Glomerular visceral epithelial cell (primary cell): Measurements from ENCODE around the gene DTNA.
A peak's percentile ranks its signal among the peaks of the same experiment; 100 is the strongest.

Source experiments
- DNase-seq: peaks from one replicate; pipeline ENCODE4 v3.0.0-alpha.2; 2016; ENCODE audit errors: extremely low spot score

Gene DTNA

GRCh38 chr18:34857320-34857719, 147.2 kb downstream of the DTNA start:
- DNase-seq = peak; percentile 35

- DNase-seq = no peak
These were observed 148.1 kb downstream of the DTNA start for GRCh38 chr18:34858188-34858587.

GRCh38 chr18:34859496-34859895, 149.4 kb downstream of the DTNA start:
- no peak for DNase-seq

- no peak for DNase-seq
These were observed 152.5 kb downstream of the DTNA start for GRCh38 chr18:34862561-34862960.

GRCh38 chr18:34863702-34864101, 153.6 kb downstream of the DTNA start:
- no peak for DNase-seq

GRCh38 chr18:34864836-34865497, 154.9 kb downstream of the DTNA start:
- DNase-seq = no peak

- no peak for DNase-seq
These were observed 156.2 kb downstream of the DTNA start for GRCh38 chr18:34866310-34866709.

GRCh38 chr18:34866739-34867138, 156.6 kb downstream of the DTNA start:
- DNase-seq = no peak

- DNase-seq = peak; percentile 6
These were observed 157.4 kb downstream of the DTNA start for GRCh38 chr18:34867520-34867919.

- DNase-seq = peak; percentile 18
These were observed 160.6 kb downstream of the DTNA start for GRCh38 chr18:34870555-34871310.

- peak; percentile 38 for DNase-seq
These were observed 161.3 kb downstream of the DTNA start for GRCh38 chr18:34871435-34871834.

GRCh38 chr18:34872066-34872465, 162.0 kb downstream of the DTNA start:
- no peak for DNase-seq

GRCh38 chr18:34873986-34874580, 164.0 kb downstream of the DTNA start:
- DNase-seq = no peak

GRCh38 chr18:34875150-34875549, 165.1 kb downstream of the DTNA start:
- DNase-seq = no peak

GRCh38 chr18:34880403-34880802, 170.3 kb downstream of the DTNA start:
- DNase-seq = no peak

- no peak for DNase-seq
These were observed 171.1 kb downstream of the DTNA start for GRCh38 chr18:34880882-34881834.

GRCh38 chr18:34884436-34884835, 174.3 kb downstream of the DTNA start:
- DNase-seq = no peak

GRCh38 chr18:34886177-34886576, 176.1 kb downstream of the DTNA start:
- DNase-seq = no peak

GRCh38 chr18:34887881-34888580, 177.9 kb downstream of the DTNA start:
- DNase-seq = no peak

- DNase-seq = no peak
These were observed 180.5 kb downstream of the DTNA start for GRCh38 chr18:34890486-34891085.

GRCh38 chr18:34892379-34892778, 182.3 kb downstream of the DTNA start:
- DNase-seq = no peak
